ENCODE results near the gene TCERG1L. TPM values are rescaled to one million over a fixed set of nuclear protein-coding genes. Genes with fewer than 3 reads are reported as not detected.

TCERG1L gene
- total RNA-seq, 1 experiment from 2014 or later = not detected

DNA sequence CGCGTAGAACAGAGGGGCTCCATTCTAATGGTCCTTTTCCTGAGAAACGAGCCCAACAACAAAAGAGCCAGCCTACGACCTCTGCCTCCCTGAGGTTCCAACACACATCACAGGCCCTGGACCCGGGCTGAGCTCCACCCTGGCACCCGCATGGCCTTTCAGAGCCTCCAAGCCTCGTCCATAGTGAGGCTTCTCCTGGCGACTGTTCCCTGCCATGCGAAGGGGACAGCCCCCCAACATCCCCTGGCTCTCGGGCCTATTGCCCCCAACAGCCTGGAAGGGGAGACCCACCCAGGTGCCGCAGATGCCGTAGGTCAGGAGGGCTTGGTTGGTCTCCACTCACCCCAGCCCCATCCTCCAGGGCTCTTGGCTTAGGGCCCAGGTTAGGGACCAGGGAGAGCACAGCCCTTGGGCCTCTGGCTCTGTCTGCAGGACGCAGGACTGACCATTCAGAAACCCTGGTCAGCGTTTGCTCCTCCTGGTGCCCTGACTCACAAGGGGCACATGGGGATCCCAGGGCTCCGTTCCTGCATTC is 91.5 kb downstream of the TCERG1L start:
- no peak overlapping the region for H3K4me3 ChIP-seq (ENCODE audit: low read depth in 2 of 2, low read length in 2 of 2)
- in situ Hi-C loops (cut with HindIII; ENCODE audit: low pct_unique_long_range_greater_than_20kb, low sequenced_read_pairs) = no loop called here
- intact Hi-C loops (cut with micrococcal nuclease; ENCODE audit: unreplicated experiment) = no loop called here
- no peak for DNase-seq (ENCODE audit: low read depth, low spot score)
- peaks cover 7% of the 10 kb centered on the region; the same call in 1 of the 2 replicates for H3K27me3 ChIP-seq (ENCODE audit: control insufficient read depth, insufficient read depth, low read length)
- ChIA-PET POLR2A (no interaction called here), CTCF (no interaction called here)
- H3K27ac ChIP-seq (ENCODE audit: low read length) = no peak overlapping the region
- BruUV-seq (replicated peaks) = no TSS peak
- H3K9me3 ChIP-seq (ENCODE audit: control insufficient read depth, insufficient read depth, low read depth, low read length) = no peaks in the 10 kb centered on the region
- no peaks in the 10 kb centered on the region for H3K36me3 ChIP-seq (ENCODE audit: control insufficient read depth, insufficient read depth, low read length)
- no peak for TF ChIP-seq POLR2AphosphoS5 (IDR thresholded peaks at IDR 0.05; ENCODE audit: low read depth, low read length)
- TF ChIP-seq, protein P1, sequence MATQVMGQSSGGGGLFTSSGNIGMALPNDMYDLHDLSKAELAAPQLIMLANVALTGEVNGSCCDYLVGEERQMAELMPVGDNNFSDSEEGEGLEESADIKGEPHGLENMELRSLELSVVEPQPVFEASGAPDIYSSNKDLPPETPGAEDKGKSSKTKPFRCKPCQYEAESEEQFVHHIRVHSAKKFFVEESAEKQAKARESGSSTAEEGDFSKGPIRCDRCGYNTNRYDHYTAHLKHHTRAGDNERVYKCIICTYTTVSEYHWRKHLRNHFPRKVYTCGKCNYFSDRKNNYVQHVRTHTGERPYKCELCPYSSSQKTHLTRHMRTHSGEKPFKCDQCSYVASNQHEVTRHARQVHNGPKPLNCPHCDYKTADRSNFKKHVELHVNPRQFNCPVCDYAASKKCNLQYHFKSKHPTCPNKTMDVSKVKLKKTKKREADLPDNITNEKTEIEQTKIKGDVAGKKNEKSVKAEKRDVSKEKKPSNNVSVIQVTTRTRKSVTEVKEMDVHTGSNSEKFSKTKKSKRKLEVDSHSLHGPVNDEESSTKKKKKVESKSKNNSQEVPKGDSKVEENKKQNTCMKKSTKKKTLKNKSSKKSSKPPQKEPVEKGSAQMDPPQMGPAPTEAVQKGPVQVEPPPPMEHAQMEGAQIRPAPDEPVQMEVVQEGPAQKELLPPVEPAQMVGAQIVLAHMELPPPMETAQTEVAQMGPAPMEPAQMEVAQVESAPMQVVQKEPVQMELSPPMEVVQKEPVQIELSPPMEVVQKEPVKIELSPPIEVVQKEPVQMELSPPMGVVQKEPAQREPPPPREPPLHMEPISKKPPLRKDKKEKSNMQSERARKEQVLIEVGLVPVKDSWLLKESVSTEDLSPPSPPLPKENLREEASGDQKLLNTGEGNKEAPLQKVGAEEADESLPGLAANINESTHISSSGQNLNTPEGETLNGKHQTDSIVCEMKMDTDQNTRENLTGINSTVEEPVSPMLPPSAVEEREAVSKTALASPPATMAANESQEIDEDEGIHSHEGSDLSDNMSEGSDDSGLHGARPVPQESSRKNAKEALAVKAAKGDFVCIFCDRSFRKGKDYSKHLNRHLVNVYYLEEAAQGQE (IDR thresholded peaks at IDR 0.05; ENCODE audit: insufficient read depth in 1 of 2, low read depth in 2 of 2, low read length in 1 of 2) = no peak
- no peak for TF ChIP-seq SIN3A (IDR thresholded peaks at IDR 0.05; ENCODE audit: borderline replicate concordance, insufficient read depth, low read depth, low read length)
- TF ChIP-seq, protein P2, sequence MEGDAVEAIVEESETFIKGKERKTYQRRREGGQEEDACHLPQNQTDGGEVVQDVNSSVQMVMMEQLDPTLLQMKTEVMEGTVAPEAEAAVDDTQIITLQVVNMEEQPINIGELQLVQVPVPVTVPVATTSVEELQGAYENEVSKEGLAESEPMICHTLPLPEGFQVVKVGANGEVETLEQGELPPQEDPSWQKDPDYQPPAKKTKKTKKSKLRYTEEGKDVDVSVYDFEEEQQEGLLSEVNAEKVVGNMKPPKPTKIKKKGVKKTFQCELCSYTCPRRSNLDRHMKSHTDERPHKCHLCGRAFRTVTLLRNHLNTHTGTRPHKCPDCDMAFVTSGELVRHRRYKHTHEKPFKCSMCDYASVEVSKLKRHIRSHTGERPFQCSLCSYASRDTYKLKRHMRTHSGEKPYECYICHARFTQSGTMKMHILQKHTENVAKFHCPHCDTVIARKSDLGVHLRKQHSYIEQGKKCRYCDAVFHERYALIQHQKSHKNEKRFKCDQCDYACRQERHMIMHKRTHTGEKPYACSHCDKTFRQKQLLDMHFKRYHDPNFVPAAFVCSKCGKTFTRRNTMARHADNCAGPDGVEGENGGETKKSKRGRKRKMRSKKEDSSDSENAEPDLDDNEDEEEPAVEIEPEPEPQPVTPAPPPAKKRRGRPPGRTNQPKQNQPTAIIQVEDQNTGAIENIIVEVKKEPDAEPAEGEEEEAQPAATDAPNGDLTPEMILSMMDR (IDR thresholded peaks at IDR 0.05) = no peak
- no peak for TF ChIP-seq TCF7L2 (IDR thresholded peaks at IDR 0.05; ENCODE audit: low read depth, low read length)
- H3K4me1 ChIP-seq (ENCODE audit: control insufficient read depth, insufficient read depth, low read length) = no peaks in the 10 kb centered on the region
- 0 out of 2 replicates have a peak, but pooled peaks have one; percentile 32 for ATAC-seq

- H3K4me3 ChIP-seq (ENCODE audit: low read depth in 2 of 2, low read length in 2 of 2) = no peak overlapping the region
- intact Hi-C loops (cut with micrococcal nuclease; ENCODE audit: unreplicated experiment) = no loop called here
- in situ Hi-C loops (cut with HindIII; ENCODE audit: low pct_unique_long_range_greater_than_20kb, low sequenced_read_pairs) = no loop called here
- CTCF ChIA-PET = no interaction called here
- no peak for TF ChIP-seq SIN3A (IDR thresholded peaks at IDR 0.05; ENCODE audit: borderline replicate concordance, insufficient read depth, low read depth, low read length)
- no TSS peak for BruUV-seq (replicated peaks)
- no peak overlapping the region for H3K27ac ChIP-seq (ENCODE audit: low read length)
- POLR2A ChIA-PET = no interaction called here
- DNase-seq (ENCODE audit: low read depth, low spot score) (no peak), ATAC-seq (no peak)
- peaks cover 6% of the 10 kb centered on the region; the same call in 1 of the 2 replicates for H3K27me3 ChIP-seq (ENCODE audit: control insufficient read depth, insufficient read depth, low read length)
- no peaks in the 10 kb centered on the region for H3K9me3 ChIP-seq (ENCODE audit: control insufficient read depth, insufficient read depth, low read depth, low read length)
- H3K36me3 ChIP-seq (ENCODE audit: control insufficient read depth, insufficient read depth, low read length) = no peaks in the 10 kb centered on the region
- no peaks in the 10 kb centered on the region for H3K4me1 ChIP-seq (ENCODE audit: control insufficient read depth, insufficient read depth, low read length)
Observed at GRCh38 chr10:131219584-131219886, 92.0 kb downstream of the TCERG1L start.

DNA sequence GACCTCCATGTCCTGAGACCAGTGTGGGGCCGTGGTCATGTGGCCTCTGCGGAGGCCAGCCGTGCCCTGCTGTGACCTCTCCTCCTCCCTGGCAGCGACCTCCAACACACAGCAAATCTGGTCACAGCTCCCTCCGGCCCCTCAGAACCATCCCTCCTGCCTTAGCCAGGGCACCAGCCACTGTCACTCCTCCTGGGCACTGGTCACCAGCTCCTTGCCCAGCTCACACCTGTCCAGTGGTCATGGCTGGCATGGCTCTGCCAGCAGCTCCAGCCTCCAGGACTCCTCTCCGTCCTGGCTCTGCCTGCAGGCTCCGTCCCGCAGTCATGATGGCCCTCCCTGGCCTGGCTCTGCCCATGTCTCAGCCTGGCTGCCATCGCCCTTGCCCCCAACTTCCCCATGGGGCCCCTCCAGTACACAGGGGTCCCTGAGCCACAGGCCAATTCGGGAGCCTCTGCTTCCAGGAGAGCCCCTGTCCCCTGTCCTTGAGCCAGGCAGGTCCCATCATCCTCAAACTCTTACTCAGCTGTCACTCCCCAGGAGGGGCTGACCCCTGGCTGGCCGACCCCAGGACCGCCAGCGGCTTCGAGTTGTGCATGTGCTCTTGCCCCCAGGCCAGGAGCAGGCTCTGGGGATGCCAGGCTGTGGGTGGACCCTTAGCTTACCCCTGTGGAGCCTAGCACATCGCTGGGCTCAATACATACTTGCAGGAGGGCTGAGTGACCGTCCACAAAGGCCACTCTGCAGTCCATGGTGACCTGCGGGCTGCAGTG is 92.5 kb downstream of the TCERG1L start:
- intact Hi-C loops (cut with micrococcal nuclease; ENCODE audit: unreplicated experiment) = no loop called here
- POLR2A ChIA-PET = no interaction called here
- no peaks in the 10 kb centered on the region for H3K4me1 ChIP-seq (ENCODE audit: control insufficient read depth, insufficient read depth, low read length)
- no peaks in the 10 kb centered on the region for H3K9me3 ChIP-seq (ENCODE audit: control insufficient read depth, insufficient read depth, low read depth, low read length)
- no peak overlapping the region for H3K4me3 ChIP-seq (ENCODE audit: low read depth in 2 of 2, low read length in 2 of 2)
- H3K27ac ChIP-seq (ENCODE audit: low read length) = no peak overlapping the region
- ATAC-seq (no peak; the same call in 1 of the 2 replicates), DNase-seq (ENCODE audit: low read depth, low spot score) (no peak)
- BruUV-seq (replicated peaks) = no TSS peak
- TF ChIP-seq TCF7L2 (IDR thresholded peaks at IDR 0.05; ENCODE audit: low read depth, low read length) (no peak), POLR2AphosphoS5 (IDR thresholded peaks at IDR 0.05; ENCODE audit: low read depth, low read length) (no peak), SIN3A (IDR thresholded peaks at IDR 0.05; ENCODE audit: borderline replicate concordance, insufficient read depth, low read depth, low read length) (no peak)
- TF ChIP-seq, protein P2 (IDR thresholded peaks at IDR 0.05) = no peak
- TF ChIP-seq, protein P1 (IDR thresholded peaks at IDR 0.05; ENCODE audit: insufficient read depth in 1 of 2, low read depth in 2 of 2, low read length in 1 of 2) = no peak
- peaks cover 6% of the 10 kb centered on the region; the same call in 1 of the 2 replicates for H3K27me3 ChIP-seq (ENCODE audit: control insufficient read depth, insufficient read depth, low read length)
- in situ Hi-C loops (cut with HindIII; ENCODE audit: low pct_unique_long_range_greater_than_20kb, low sequenced_read_pairs) = no loop called here
- no peaks in the 10 kb centered on the region for H3K36me3 ChIP-seq (ENCODE audit: control insufficient read depth, insufficient read depth, low read length)
- CTCF ChIA-PET = no interaction called here

Measured in Panc1 (cell line).